HG03460 (cell line): Measurements from ENCODE around the gene UGP2.

ENCODE experiments used
- ATAC-seq: cut with Tn5 transposase; IDR thresholded peaks from one replicate; pipeline ENCODE4 v1.9.1; 2021; ENCODE audit not compliant: unreplicated experiment

The UGP2 gene

DNA sequence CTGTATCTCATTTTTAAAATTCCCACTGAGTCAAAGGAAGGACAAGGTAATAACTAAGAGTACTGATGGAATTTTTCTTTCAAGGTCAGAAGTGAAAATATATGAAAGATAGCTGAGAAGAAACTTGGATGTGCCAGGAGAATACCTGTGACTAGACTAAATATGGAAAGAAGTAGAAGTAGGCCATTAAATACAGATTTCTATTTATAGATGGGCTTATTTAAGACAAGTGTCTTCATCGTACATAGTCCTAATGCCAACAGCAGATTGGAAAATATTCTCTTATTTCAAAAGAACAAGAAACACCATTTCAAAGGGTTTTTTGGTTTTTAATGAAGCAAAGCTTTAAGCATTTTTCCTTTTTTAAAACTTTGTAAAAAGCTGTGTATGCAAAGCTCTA, 22.0 kb downstream of the UGP2 start:
- no peak for ATAC-seq

DNA sequence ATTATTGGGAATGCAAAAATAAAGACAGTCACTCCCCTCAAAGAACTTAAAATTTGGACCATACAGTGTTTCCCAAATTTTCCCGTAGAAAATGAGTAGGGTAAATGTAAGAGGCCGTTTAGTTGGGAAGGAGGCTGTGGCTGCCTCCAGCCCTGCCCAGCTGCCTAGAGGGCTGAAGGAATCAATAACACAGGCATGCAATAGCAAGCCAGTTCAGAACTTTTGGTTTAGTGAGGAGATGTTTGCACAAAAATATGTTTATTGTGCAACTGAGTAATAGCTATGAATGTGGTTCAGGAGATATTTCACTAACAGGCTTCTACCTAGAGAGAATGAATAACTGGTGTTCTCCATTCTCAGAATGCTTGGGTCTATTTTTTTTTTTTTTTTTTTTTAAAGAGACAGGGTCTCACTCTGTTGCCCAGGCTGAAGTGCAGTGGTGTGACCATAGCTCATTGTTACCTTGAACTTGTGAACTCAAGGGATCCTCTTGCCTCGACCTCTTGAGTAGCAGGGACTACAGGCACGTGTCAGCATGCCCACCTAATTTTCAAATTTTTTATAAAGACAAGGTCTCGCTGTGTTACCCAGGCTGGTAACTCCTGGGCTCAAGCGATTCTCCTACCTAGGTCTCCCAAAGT, 23.6 kb downstream of the UGP2 start:
- no peak for ATAC-seq

DNA sequence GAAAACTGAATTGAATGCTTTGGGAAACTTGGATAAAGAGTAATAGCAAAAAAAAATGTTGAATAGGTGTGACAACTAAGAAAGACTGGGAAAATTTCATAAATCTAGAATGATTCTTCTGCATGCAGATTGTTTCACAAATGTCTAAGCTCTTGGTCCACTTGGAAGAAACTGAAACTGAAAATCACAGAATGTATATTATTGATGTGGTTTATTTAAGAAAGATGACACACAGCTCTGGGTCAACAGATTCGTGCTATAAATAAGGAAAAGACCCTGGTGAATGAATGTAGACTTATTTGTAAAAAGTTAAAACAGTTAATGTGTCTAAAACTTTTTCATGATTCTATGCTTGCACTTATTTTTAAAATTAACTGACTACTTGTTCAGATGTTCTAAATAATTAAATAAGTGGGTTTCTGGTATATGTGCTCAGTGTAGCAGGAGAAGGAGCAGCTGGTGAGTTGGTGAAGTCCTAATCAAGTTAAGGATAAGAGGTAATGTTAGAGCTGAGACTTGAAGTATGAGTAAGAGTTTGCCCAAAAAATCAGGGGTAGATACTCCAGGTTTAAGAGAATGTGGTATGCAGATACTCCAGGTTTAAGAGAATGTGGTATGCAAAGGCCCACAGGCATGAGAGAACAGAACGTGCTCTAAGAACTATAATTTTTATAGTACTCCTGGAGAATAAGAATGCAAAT, 24.5 kb downstream of the UGP2 start:
- no peak for ATAC-seq

DNA sequence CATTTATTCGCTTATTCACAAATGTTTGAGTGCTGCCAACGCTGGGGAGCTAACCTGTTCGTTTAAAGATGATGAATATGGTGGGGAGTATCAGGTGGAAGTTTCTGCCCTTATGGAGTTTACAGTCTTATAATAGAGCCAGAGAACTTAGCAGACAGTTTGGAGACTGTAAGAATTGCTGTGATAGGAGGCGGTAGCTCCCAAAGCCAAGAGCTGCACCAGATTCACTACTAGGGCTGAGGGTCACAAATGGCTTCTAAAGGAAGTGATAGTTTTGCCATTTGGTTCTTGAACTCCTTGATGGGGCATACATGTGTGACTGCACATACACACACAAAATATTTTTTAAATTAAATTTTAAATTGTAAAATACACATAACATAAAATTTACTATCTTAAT, 29.0 kb downstream of the UGP2 start:
- ATAC-seq: no peak

GRCh38 chr2:63871864-63872263, 30.2 kb downstream of the UGP2 start:
- ATAC-seq: no peak

- ATAC-seq: no peak
Observed at GRCh38 chr2:63872571-63873328, 31.1 kb downstream of the UGP2 start.

GRCh38 chr2:63874204-63875130, 32.8 kb downstream of the UGP2 start:
- no peak for ATAC-seq

DNA sequence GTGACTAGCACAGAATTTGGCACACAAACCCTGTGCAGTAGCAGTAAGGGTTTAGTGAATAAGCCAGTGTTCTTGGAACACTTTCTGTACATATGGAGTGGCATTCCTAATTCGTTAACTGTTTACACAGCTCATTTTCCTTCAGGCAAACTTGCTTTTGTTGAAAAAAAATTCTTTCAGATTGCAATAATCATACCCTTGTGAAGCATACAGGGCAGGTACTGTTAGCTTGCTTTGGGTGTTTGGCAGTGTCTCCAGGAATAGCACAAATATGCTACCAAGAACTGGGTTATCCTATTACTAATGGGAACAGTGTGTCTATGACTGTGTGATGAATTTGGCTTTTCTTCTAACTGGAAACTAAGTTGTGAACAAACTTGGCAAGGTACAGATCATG, 33.4 kb downstream of the UGP2 start:
- ATAC-seq: no peak

GRCh38 chr2:63875559-63876245, 34.0 kb downstream of the UGP2 start:
- ATAC-seq: no peak

- no peak for ATAC-seq
Observed at GRCh38 chr2:63876311-63876710, 34.6 kb downstream of the UGP2 start.

- no peak for ATAC-seq
Observed at GRCh38 chr2:63878486-63878885, 36.8 kb downstream of the UGP2 start.

GRCh38 chr2:63879876-63880433, 38.3 kb downstream of the UGP2 start:
- no peak for ATAC-seq

- no peak for ATAC-seq
Observed at GRCh38 chr2:63880625-63881024, 38.9 kb downstream of the UGP2 start.

DNA sequence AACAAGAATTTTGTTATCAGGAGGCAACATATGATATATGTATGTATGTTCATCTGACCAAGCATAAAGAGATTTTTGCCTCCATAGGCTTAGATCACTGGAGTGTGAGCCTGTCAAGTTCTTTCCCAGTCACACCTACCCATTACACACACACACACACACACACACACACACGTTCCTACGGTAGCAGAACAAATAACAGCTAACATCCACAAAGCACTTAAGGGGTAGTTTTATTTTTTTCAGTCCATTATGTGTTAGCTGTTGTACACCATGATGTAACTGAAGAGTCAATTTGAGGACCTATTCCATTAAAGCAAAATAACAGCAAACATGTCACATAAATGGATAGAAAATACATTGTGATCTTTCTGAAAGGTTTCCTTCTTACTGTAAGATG, 39.5 kb downstream of the UGP2 start:
- ATAC-seq: no peak

DNA sequence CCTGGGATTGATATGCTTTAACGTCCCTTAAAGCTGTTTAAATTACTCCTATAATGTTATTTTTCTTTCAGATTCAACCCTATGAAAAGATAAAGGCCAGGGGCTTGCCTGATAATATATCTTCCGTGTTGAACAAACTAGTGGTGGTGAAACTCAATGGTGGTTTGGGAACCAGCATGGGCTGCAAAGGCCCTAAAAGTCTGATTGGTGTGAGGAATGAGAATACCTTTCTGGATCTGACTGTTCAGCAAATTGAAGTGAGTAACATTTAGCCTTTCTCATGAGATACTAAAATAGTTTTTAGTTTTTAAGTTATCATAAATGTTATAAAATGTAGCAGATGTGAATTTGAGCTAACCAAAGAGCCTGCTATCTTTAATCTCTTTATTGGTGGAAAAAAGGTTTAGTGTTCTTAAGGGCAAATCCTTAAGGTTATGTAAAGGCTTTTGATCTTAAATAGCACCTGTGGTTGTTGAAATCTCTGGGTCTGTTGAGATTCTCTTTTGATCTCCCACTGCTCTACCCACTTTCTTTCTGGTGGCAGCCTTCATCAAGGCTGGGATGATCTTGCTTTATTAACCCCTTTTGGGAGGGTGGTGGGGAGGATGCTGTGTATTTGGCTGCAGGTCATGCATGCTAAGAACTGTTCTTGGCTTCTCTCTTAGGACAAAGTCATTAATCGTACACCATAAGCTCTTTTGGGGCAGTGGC, 40.9 kb downstream of the UGP2 start:
- ATAC-seq: no peak

DNA sequence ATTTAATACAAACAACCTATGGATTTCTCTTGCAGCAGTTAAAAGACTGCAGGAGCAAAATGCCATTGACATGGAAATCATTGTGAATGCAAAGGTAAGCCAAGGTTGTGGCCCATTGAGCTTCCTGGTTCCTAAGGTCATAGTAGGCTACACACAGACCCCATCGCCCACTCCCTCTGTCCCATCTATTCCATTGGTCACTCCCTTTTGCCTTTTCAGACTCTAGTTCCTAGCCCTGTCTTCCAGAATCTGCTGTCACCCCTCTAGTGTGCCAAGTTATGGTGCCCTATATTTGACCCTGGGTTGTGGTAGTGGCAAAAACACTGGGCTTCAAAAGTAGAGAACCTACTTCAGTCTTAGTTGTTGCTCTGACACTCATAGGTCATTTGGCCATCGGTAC, 44.7 kb downstream of the UGP2 start:
- ATAC-seq: no peak

DNA sequence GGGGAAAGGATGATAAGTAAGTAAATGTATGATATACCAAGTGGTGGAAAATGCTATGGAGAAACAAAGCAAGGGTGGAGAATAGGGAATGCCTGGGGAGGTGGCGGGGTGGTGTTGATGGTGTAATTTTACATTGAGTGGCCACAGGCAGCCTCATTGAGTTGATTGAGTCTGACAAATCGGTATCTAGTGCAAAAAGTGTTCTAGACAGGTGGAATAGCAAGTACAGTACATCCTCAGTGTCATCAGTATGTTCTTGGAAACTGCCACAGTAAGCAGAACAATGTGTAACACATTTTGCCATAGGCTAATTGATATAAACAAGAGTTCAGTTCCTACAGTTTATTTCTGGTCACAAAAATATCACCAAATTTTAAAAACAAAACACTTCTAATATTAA, 46.4 kb downstream of the UGP2 start:
- no peak for ATAC-seq

- ATAC-seq: no peak
Observed at GRCh38 chr2:63888490-63889402, 47.0 kb downstream of the UGP2 start.

GRCh38 chr2:63890678-63891077, 49.0 kb downstream of the UGP2 start:
- no peak for ATAC-seq
